Ishikawa (cell line): ENCODE data around the gene SIX5.

Experiments used
- CEBPB ChIP-seq: IDR thresholded peaks from 2 replicates; pipeline ENCODE4 v1.6.1; 2012
- CREB1 ChIP-seq: IDR thresholded peaks from 2 replicates; pipeline ENCODE4 v1.6.1; 2012; ENCODE audit warnings: low read depth
- EGR1 ChIP-seq: IDR thresholded peaks from 2 replicates; pipeline ENCODE4 v1.6.1; 2012
- EP300 ChIP-seq: IDR thresholded peaks from 2 replicates; pipeline ENCODE4 v1.6.1; 2012; ENCODE audit warnings: borderline replicate concordance
- FOXM1 ChIP-seq: IDR thresholded peaks from 2 replicates; pipeline ENCODE4 v1.6.1; 2012; ENCODE audit warnings: low read depth, borderline replicate concordance
- NFIC ChIP-seq: IDR thresholded peaks from 2 replicates; pipeline ENCODE4 v1.6.1; 2012
- RAD21 ChIP-seq: IDR thresholded peaks from 2 replicates; pipeline ENCODE4 v1.6.1; 2012; ENCODE audit warnings: low read depth
- TAF1 ChIP-seq: IDR thresholded peaks from 2 replicates; pipeline ENCODE4 v1.6.1; 2012; ENCODE audit warnings: low read depth, mild to moderate bottlenecking
- TCF12 ChIP-seq: IDR thresholded peaks from 2 replicates; pipeline ENCODE4 v1.6.1; 2012; ENCODE audit warnings: low read depth
- TEAD4 ChIP-seq: IDR thresholded peaks from 2 replicates; pipeline ENCODE4 v1.6.1; 2012
- YY1 ChIP-seq: IDR thresholded peaks from 2 replicates; pipeline ENCODE4 v1.6.1; 2012; ENCODE audit warnings: low read depth
- ZBTB7A ChIP-seq: IDR thresholded peaks from 2 replicates; pipeline ENCODE4 v1.6.1; 2012; ENCODE audit warnings: low read depth
- TF ChIP-seq, protein P1 (sequence below): IDR thresholded peaks from 2 replicates; pipeline ENCODE4 v1.6.1; 2012
- TF ChIP-seq, protein P2 (sequence below): IDR thresholded peaks from 2 replicates; pipeline ENCODE4 v1.6.1; 2012
- TF ChIP-seq, protein P3 (sequence below): IDR thresholded peaks from 2 replicates; pipeline ENCODE4 v1.6.1; 2012; ENCODE audit warnings: low read depth, mild to moderate bottlenecking

The SIX5 gene

DNA sequence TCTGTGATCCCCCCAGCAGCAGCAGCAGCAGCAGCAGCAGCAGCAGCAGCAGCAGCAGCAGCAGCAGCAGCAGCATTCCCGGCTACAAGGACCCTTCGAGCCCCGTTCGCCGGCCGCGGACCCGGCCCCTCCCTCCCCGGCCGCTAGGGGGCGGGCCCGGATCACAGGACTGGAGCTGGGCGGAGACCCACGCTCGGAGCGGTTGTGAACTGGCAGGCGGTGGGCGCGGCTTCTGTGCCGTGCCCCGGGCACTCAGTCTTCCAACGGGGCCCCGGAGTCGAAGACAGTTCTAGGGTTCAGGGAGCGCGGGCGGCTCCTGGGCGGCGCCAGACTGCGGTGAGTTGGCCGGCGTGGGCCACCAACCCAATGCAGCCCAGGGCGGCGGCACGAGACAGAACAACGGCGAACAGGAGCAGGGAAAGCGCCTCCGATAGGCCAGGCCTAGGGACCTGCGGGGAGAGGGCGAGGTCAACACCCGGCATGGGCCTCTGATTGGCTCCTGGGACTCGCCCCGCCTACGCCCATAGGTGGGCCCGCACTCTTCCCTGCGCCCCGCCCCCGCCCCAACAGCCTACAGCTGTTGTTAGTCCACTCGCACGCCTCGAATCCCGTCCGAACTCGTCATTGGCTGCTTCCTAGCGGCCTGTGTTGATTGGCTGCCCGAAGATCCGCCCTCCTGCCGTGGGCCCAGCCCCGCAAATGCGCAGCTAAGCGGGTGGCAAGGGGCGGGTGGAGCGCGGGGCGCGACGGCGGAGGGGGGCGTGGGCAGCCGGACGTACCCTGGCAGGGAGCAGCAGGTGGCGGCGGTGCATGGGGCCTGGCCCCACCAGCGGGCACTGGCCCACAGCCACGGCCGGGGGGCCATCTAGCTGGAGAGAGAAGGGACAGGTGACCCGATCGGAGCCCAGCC, 1.4 kb upstream of the SIX5 start:
- peak; percentile 60 for TF ChIP-seq EGR1
- TF ChIP-seq EP300: 0 out of 2 replicates have a peak, but pooled peaks have one; percentile 6
- TF ChIP-seq YY1: no peak
- no peak; the same call in 1 of the 2 replicates for TF ChIP-seq TAF1
- TF ChIP-seq, protein P1, sequence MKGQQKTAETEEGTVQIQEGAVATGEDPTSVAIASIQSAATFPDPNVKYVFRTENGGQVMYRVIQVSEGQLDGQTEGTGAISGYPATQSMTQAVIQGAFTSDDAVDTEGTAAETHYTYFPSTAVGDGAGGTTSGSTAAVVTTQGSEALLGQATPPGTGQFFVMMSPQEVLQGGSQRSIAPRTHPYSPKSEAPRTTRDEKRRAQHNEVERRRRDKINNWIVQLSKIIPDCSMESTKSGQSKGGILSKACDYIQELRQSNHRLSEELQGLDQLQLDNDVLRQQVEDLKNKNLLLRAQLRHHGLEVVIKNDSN: no peak; the same call in 1 of the 2 replicates
- peak; percentile 30; the same call in 1 of the 2 replicates for TF ChIP-seq CREB1
- TF ChIP-seq ZBTB7A: peak; percentile 85
- peak; percentile 21; the same call in 1 of the 2 replicates for TF ChIP-seq TEAD4
- TF ChIP-seq, protein P2, sequence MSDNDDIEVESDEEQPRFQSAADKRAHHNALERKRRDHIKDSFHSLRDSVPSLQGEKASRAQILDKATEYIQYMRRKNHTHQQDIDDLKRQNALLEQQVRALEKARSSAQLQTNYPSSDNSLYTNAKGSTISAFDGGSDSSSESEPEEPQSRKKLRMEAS: peak; percentile 86
- peak; percentile 29 for TF ChIP-seq NFIC
- TF ChIP-seq, protein P3, sequence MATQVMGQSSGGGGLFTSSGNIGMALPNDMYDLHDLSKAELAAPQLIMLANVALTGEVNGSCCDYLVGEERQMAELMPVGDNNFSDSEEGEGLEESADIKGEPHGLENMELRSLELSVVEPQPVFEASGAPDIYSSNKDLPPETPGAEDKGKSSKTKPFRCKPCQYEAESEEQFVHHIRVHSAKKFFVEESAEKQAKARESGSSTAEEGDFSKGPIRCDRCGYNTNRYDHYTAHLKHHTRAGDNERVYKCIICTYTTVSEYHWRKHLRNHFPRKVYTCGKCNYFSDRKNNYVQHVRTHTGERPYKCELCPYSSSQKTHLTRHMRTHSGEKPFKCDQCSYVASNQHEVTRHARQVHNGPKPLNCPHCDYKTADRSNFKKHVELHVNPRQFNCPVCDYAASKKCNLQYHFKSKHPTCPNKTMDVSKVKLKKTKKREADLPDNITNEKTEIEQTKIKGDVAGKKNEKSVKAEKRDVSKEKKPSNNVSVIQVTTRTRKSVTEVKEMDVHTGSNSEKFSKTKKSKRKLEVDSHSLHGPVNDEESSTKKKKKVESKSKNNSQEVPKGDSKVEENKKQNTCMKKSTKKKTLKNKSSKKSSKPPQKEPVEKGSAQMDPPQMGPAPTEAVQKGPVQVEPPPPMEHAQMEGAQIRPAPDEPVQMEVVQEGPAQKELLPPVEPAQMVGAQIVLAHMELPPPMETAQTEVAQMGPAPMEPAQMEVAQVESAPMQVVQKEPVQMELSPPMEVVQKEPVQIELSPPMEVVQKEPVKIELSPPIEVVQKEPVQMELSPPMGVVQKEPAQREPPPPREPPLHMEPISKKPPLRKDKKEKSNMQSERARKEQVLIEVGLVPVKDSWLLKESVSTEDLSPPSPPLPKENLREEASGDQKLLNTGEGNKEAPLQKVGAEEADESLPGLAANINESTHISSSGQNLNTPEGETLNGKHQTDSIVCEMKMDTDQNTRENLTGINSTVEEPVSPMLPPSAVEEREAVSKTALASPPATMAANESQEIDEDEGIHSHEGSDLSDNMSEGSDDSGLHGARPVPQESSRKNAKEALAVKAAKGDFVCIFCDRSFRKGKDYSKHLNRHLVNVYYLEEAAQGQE: no peak
- peak; percentile 22 for TF ChIP-seq TCF12
- TF ChIP-seq FOXM1: no peak
- peak; percentile 58; the same call in 1 of the 2 replicates for TF ChIP-seq RAD21
- no peak for TF ChIP-seq CEBPB

DNA sequence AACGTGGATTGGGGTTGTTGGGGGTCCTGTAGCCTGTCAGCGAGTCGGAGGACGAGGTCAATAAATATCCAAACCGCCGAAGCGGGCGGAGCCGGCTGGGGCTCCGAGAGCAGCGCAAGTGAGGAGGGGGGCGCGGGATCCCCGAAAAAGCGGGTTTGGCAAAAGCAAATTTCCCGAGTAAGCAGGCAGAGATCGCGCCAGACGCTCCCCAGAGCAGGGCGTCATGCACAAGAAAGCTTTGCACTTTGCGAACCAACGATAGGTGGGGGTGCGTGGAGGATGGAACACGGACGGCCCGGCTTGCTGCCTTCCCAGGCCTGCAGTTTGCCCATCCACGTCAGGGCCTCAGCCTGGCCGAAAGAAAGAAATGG, 754 bp upstream of the SIX5 start:
- TF ChIP-seq ZBTB7A: peak; percentile 81; the same call in 1 of the 2 replicates
- no peak for TF ChIP-seq RAD21

DNA sequence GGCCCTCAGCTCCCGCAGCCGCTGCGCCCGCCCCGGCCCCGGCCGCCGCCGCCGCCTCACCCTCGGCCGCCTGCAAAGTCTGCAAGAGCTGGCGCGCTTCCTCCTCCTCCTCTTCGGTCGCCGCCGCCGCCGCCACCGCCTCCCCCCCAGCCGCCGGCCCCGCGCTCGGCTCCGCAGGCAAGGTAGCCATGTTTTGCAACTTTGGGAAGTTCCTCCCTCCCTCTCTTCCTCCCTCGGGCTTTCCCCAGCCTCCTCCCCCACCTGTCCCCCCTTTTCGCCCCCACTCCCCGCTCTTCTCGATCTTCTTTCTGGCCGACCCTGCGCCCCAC, 433 bp downstream of the SIX5 start:
- no peak for TF ChIP-seq TCF12
- peak; percentile 76 for TF ChIP-seq YY1

DNA sequence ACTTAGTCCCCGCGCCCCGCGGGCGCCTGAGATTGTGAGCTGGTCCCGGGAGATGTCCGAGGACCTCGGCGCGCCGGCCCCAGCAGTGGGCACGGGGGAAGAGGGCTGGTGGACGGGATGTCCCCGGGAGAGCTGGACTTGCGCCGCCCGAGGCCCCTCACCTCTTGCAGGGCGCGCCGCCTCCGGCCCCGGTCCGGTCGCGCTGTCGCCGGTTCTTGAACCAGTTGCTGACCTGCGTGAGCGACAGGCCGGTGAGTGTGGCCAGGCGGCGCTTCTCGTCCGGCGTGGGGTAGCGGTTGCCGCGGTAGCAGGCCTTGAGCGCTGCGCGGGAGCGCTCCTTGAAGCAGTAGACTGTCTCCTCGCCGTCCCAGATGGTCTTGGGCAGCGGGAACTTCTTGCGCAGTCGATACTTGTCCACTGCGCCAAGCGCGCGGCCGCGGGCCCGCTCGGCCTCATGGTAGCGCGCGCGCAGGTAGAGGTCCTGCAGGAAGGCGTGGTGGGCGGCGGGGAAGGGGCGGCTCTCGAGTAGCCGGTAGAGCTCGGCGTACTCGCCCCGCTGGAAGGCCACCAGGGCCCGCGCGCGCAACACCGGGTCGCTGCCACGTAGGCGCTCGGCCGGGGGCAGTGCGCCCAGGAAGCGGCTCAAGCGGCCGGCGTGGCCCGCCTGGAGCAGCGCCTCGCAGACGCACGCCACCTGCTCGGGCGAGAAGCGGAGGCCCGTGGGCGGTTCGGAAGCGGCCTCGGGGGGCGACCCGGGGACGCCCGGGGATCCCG, 984 bp downstream of the SIX5 start:
- TF ChIP-seq CREB1: no peak
- TF ChIP-seq EGR1: no peak
- TF ChIP-seq, protein P1: no peak
- TF ChIP-seq, protein P2: peak; percentile 53
- no peak; the same call in 1 of the 2 replicates for TF ChIP-seq ZBTB7A
- no peak for TF ChIP-seq YY1
- TF ChIP-seq NFIC: peak; percentile 25; the same call in 1 of the 2 replicates
- TF ChIP-seq RAD21: no peak
- TF ChIP-seq TAF1: peak; percentile 28; the same call in 1 of the 2 replicates
- TF ChIP-seq TCF12: 0 out of 2 replicates have a peak, but pooled peaks have one; percentile 24
- TF ChIP-seq, protein P3: no peak
- no peak for TF ChIP-seq TEAD4

DNA sequence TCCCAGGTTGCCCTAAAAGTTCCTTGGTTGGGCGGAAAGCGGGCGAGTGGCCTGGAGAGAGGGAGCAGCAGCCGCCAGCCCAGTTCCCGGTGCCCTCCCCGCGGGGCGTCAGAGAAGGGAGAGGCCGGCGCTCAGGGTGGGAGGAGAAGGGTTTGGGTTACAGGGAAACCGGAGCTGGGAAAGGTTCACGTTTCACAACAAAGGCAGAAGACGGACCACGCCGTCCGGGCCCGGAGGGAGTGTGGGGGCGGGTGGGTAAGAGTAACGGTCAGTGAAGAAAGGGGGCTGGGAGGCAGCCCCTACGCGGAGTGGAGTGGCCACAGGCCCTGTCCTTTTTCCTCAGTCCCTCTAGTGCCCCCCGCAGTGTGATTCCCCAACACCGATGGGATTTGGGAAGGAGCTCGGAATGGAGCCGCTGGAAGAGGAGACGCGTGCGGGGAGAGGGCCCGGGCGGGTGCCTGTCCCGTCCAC, 1.6 kb downstream of the SIX5 start:
- peak; percentile 54; the same call in 1 of the 2 replicates for TF ChIP-seq TCF12
- TF ChIP-seq EGR1: peak; percentile 87
- no peak for TF ChIP-seq CREB1
- peak; percentile 44; the same call in 1 of the 2 replicates for TF ChIP-seq EP300
- TF ChIP-seq, protein P2: peak; percentile 72
- TF ChIP-seq RAD21: peak; percentile 9; the same call in 1 of the 2 replicates
